ENCODE data around the gene AADAT.

The AADAT gene

DNA sequence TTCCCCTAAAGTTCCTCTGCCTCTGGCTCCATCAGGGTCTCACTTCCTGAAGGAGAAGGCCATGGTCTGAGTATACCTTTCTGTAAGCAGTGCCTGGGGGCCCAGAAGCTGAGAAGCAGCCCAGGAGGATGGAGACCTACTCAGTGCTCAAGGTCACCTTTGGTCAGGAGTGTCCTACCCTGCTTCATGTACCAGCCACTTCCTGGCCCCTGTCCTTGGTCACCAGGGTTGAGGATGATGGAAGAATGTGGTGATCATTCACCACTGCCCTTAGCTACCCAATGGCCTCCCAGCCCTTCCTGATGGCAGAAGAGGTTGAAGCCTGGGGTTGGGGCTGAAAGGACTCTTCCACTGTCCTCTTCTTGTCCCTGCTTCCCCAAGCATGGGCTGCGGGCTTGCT, 54.5 kb downstream of the AADAT start:
- Mint-ChIP-seq H3K9me3 (no peaks in the 10 kb centered on the region), H3K4me3 (no peak overlapping the region), H3K27me3 (ENCODE audit: low read depth) (peaks cover 5% of the 10 kb centered on the region), H3K4me1 (ENCODE audit: low read depth) (no peaks in the 10 kb centered on the region), H3K27ac (no peak overlapping the region), H3K36me3 (ENCODE audit: low read depth) (no peaks in the 10 kb centered on the region)

DNA sequence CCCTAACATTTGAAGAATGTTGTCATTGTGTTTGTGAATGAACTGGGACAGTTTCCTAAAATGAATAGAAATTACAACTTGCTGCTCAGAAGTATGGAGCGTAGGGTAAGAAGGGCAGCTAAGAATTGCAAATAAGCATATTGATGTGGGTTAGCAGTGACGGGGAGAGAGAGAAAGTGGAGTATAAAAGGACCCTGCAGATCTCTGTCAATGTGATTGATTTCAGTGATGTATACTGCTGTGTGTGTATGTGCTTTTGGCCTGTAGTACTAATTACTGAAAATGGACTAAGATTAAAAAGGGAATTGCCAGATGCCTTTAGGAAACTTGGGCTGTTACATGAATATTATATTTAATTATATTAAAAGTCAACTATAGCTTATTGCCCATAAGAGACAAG, 55.8 kb downstream of the AADAT start:
- H3K27me3 Mint-ChIP-seq (ENCODE audit: low read depth) = peaks cover 13% of the 10 kb centered on the region
- H3K4me3 Mint-ChIP-seq = no peak overlapping the region
- H3K4me1 Mint-ChIP-seq (ENCODE audit: low read depth) = no peaks in the 10 kb centered on the region
- H3K36me3 Mint-ChIP-seq (ENCODE audit: low read depth) = no peaks in the 10 kb centered on the region
- H3K27ac Mint-ChIP-seq = no peak overlapping the region
- no peaks in the 10 kb centered on the region for H3K9me3 Mint-ChIP-seq

DNA sequence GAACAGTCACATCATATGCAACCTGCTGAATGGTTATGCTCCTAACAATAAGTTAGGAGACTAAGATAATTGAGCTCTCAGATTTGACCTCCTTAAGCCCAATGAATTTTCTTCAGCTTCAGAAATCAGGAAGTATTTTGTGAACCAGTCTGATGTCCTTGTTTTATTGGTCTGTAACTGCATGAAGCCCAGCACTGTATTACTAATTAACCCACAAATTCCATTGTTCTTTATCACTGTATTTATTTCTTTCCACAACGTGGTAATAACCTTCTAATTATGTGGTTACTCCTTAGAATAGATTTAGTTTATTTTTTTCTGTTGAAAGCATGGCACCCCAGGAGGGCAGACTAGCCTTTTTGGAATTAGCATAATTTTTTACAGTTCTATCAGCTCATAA, 59.6 kb downstream of the AADAT start:
- Mint-ChIP-seq H3K36me3 (ENCODE audit: low read depth) (no peaks in the 10 kb centered on the region), H3K4me1 (ENCODE audit: low read depth) (peaks cover 6% of the 10 kb centered on the region), H3K27me3 (ENCODE audit: low read depth) (peaks cover 43% of the 10 kb centered on the region), H3K27ac (no peak overlapping the region), H3K9me3 (no peaks in the 10 kb centered on the region), H3K4me3 (no peak overlapping the region)

DNA sequence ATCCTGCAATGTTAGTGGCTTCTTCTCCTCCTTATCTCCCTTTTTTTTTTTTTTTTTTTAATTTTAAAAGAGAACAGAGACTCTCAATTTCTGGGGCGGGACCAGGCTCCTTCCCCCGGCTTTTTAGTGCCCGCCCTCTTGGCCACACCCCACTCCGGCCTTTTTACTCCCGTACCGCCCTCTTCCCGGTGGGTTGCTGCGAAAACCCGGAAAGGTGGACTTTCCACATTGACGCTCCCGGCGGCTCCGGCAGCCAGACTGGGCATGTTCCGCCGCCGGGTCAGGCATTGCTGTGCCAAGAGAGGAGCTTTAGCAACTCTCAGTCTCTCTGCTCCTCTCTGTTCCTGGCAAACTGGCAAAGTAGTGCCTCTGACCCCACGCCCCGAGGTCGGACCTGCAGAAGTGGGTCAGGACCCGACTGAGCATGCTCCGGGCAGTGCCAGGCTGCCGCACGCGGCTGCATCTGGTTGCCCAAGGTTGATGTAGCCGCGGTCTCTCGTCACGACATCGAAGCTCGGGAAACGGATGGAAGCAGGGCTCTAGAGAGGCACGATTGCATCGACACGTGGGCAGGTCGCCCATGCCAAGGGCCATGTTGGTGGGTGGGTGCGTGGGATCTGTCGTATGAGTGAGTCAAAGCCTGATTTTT, 62.5 kb downstream of the AADAT start:
- Mint-ChIP-seq H3K27ac (peak overlapping the region; percentile 69), H3K27me3 (ENCODE audit: low read depth) (peaks cover 68% of the 10 kb centered on the region), H3K4me1 (ENCODE audit: low read depth) (peaks cover 6% of the 10 kb centered on the region), H3K9me3 (no peaks in the 10 kb centered on the region), H3K36me3 (ENCODE audit: low read depth) (no peaks in the 10 kb centered on the region), H3K4me3 (peak overlapping the region; percentile 84)

DNA sequence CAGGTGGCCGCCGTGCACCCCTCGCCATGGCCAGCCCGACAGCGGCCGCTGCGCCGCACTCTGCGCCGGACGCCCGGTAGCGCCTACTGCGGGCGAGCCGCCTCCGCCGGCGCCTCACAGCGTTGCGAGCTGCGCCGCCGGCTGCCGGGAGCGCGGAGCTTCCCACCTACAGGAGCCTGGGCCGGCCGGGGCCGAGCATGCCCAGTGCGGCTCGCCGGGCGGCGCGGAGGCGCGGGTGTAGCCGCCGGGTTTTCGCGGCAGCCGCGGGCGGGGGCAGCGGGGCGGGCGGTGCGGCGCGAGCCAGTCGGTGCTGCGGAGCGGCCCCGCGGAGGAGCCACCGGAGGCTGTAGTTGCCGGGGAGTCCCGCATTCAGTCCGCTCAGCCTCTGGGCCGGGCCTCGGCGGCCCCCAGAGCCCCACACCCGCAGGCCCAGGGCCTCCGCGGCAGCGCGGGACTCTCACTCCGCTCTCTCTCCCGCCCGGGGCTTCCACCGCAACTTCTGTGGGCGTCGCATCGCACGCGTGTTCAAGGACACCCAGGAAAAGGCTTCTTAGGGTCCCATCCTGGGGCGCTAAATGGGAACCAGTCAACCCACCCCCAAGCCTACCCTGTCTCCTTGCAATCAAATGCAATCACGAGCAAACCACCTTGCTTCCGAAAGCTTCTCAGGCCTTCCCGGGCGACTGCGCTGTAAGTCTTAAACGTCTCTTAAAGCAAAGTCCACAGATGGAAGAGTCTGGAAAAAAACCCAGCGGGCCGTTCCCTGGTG, 63.3 kb downstream of the AADAT start, which contains the start of gene MFAP3L:
MFAP3L (minus strand) TSS at position 143 of the 769 bp plus-strand sequence. CDS start 20,518 bp downstream, outside the sequence.
- Mint-ChIP-seq H3K4me3 (peak within 1 kb of the TSS; percentile 89), H3K27me3 (ENCODE audit: low read depth) (peaks cover 69% of the 10 kb centered on the region), H3K36me3 (ENCODE audit: low read depth) (no peaks in the 10 kb centered on the region), H3K27ac (peak within 1 kb of the TSS; percentile 78), H3K9me3 (no peaks in the 10 kb centered on the region), H3K4me1 (ENCODE audit: low read depth) (peaks cover 6% of the 10 kb centered on the region)

DNA sequence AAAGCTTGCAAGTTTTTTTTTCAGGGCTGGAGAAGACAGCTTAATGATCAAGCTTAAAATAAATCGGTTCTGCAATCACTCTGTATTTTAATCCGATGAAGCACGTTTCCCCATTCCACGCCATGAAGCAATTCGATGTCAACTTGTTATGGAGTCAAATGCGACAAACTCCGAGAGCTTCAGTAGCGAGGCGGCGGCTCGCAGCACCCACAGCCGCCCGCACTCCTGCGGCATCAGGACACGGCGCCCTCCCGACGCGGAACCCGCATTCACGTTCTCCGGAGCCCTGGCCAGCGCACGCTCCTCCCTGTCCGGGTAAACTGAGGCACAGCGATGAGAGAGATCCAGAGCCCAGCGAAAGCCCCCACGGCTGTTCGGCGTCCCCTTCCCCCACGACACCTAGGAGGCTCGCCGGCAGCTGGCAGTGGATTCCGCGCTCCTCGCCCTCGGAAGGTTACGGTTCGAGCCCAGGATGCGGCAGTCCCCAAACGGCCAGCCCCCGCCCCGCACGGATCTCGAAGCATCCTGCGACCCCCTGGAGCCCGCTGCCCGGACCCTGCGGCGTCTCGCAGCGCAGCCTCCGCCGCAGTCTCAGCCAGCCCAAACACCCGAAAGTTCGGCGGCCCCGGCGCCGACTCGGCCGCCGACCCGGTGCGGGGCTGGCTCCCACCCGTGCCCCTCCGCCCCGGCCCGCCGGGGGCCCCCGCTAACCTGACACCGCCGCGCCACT, 64.1 kb downstream of the AADAT start:
- H3K4me1 Mint-ChIP-seq (ENCODE audit: low read depth) = peaks cover 6% of the 10 kb centered on the region
- no peaks in the 10 kb centered on the region for H3K9me3 Mint-ChIP-seq
- peaks cover 70% of the 10 kb centered on the region for H3K27me3 Mint-ChIP-seq (ENCODE audit: low read depth)
- H3K36me3 Mint-ChIP-seq (ENCODE audit: low read depth) = no peaks in the 10 kb centered on the region
- H3K4me3 Mint-ChIP-seq = peak overlapping the region; percentile 73
- no peak overlapping the region for H3K27ac Mint-ChIP-seq

DNA sequence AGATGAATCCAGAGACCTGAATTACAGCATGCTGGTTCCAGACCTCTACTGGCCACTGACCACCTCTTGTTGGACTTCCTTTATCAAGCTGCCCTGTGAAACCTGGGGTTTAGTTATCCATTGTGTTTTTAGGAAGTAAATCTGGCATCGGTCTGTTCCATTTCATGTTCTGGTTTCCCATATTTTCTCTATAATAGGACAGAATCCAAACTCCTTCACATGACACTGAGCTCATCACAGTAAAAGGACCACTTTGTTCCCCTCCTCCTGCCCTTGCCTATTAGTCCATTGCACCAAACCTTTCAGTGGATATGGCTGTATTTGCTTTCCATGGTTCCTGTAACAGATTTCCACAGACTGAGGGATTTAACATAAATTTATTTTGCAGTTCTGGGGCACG, 67.5 kb downstream of the AADAT start:
- Mint-ChIP-seq H3K9me3 (no peaks in the 10 kb centered on the region), H3K4me1 (ENCODE audit: low read depth) (peaks cover 2% of the 10 kb centered on the region), H3K27ac (no peak overlapping the region), H3K4me3 (no peak overlapping the region), H3K36me3 (ENCODE audit: low read depth) (no peaks in the 10 kb centered on the region), H3K27me3 (ENCODE audit: low read depth) (peaks cover 49% of the 10 kb centered on the region)

DNA sequence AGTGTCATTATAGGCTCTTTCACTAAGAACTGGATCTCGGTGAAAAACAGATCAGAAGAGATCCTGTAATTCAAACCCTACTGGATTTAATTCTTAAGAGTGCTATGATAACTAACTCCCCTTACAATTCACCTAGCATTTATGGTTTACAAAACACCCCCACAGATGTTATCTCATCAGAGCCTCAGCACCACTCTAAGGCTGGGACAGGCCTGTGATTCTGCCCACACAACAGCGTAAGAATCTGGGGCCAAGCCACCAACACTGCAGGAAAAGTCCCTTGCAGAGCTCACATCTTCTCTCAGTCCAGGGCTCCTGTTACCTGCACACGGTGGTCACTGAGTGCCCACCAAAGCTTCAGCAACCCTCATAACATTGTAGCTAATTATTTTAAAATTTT, 72.5 kb downstream of the AADAT start:
- Mint-ChIP-seq H3K27ac (no peak overlapping the region), H3K4me1 (ENCODE audit: low read depth) (no peaks in the 10 kb centered on the region), H3K36me3 (ENCODE audit: low read depth) (no peaks in the 10 kb centered on the region), H3K4me3 (no peak overlapping the region), H3K9me3 (no peaks in the 10 kb centered on the region), H3K27me3 (ENCODE audit: low read depth) (peaks cover 11% of the 10 kb centered on the region)

DNA sequence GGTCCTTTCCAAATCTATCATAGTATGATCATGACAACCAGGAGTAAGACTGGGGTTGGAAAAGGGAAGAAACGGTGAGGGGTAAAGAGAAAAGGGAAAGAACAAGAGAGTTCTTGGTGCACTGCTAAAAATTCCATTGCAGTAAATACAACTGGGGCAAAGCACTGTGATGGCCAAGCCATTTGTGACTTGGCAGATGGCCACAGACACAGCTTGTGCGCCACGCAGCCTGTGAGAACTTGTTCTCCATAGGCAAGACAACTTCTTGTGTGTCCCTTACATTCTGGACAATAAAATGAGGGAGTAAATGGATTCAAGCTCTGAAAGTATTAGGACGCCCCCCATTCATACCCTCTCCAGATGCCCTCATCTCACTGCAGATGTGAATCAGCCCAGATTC, 74.5 kb downstream of the AADAT start:
- peaks cover 8% of the 10 kb centered on the region for H3K27me3 Mint-ChIP-seq (ENCODE audit: low read depth)
- no peaks in the 10 kb centered on the region for H3K9me3 Mint-ChIP-seq
- H3K4me3 Mint-ChIP-seq = no peak overlapping the region
- no peaks in the 10 kb centered on the region for H3K36me3 Mint-ChIP-seq (ENCODE audit: low read depth)
- no peaks in the 10 kb centered on the region for H3K4me1 Mint-ChIP-seq (ENCODE audit: low read depth)
- no peak overlapping the region for H3K27ac Mint-ChIP-seq

DNA sequence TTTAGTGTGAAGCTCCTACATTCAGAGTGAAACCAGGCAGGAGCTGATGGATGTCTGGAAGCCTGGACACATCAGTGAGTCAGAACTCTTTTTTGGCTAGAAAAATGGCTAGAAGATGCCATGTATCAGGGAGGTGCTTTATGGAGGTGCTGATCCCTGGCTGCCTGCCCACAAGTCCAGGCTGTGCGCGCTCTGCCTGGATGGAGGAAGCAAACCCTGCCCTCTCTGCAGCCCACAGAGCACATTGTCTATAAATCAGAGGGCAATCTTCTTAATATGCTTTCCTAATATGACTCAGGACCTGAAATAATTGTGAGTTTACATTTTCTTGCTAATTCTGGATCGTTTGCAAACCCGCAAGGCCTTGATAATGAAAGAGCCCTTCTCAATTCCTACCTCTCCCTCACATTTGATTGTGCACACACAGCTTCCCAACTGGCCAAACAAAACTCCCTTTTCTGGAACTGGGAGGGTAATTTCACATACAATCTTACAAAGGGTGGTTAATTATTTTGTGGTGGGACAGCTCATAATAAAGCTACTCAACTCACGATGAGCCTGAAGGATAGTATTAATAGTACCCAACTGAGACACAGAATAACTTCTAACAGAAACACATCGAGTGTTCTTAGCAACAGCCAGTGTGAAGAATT, 75.3 kb downstream of the AADAT start:
- Mint-ChIP-seq H3K36me3 (ENCODE audit: low read depth) (no peaks in the 10 kb centered on the region), H3K9me3 (no peaks in the 10 kb centered on the region), H3K4me3 (no peak overlapping the region), H3K4me1 (ENCODE audit: low read depth) (no peaks in the 10 kb centered on the region), H3K27me3 (ENCODE audit: low read depth) (peaks cover 5% of the 10 kb centered on the region), H3K27ac (no peak overlapping the region)

DNA sequence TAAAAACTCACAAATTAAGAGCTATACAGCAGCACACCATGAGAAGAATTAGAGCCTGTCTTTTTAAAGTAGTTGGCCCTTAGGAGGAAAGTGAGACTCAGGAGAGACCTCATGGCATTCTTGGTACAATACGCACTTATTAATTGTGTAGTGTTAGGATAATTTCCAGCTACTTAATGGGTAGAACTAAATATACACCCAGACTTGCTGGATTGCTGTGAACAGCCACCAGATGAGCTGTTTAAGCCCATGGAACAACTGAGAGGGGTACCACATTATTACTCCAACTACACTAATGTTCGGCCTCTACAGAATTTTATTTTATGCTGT, 77.2 kb downstream of the AADAT start:
- no peaks in the 10 kb centered on the region for H3K4me1 Mint-ChIP-seq (ENCODE audit: low read depth)
- H3K27ac Mint-ChIP-seq = no peak overlapping the region
- no peaks in the 10 kb centered on the region for H3K36me3 Mint-ChIP-seq (ENCODE audit: low read depth)
- peaks cover 5% of the 10 kb centered on the region for H3K27me3 Mint-ChIP-seq (ENCODE audit: low read depth)
- H3K9me3 Mint-ChIP-seq = no peaks in the 10 kb centered on the region
- H3K4me3 Mint-ChIP-seq = no peak overlapping the region

DNA sequence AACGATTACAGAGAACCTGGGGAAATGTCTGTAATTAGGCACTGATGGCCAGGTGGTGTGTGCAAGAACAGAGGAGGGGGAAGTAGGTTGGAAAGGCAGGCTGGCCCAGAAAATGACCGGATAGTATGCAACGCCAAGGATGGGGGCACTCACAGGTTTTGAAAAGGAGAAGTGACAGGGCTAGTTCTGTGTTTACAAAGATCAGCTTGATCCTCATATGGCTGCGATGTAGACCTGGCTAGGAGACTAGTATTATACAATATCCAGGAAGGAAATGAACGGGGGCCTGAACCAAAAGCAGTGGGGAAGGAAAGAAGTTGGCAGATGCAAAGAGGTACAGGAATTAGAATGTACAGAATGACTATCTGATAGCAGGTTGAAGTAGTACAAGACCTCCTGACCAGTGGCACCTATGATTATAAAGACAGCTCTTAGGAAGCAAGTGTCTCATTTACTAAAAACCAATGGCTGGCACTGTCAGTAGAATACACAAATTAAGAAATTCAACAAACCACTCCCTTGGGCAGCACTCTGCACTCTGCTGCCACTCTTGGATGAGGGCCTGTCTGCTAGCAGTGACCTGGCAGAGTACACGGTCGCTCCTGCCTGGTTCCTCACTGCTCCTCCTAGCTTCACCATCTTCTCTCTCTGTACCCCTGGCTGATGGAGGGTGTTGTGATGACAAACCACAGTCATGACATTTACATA, 77.7 kb downstream of the AADAT start:
- Mint-ChIP-seq H3K9me3 (no peaks in the 10 kb centered on the region), H3K36me3 (ENCODE audit: low read depth) (no peaks in the 10 kb centered on the region), H3K27ac (no peak overlapping the region), H3K4me3 (no peak overlapping the region), H3K27me3 (ENCODE audit: low read depth) (peaks cover 5% of the 10 kb centered on the region), H3K4me1 (ENCODE audit: low read depth) (no peaks in the 10 kb centered on the region)
